NCI-H460 (cell line): ENCODE results near the gene FAM89A. TPM values are rescaled to one million over a fixed set of nuclear protein-coding genes. Genes with fewer than 3 reads are reported as not detected.

Experiments used
- DNase-seq: peaks from one replicate; pipeline ENCODE4 v3.0.0-alpha.2; 2016; ENCODE audit warnings: low read depth; ENCODE audit errors: extremely low read depth
- total RNA-seq: library from RNA; depleted of rRNA; stranded (reverse); fragments of >200 nt; shearing (Covaris generic); gene quantifications from 2 replicates; pipeline ENCODE4 v1.2.3, GENCODE V29; 2014; rRNA removed

FAM89A gene
- total RNA-seq, 1 experiment from 2014 or later: 36.6 TPM

DNA sequence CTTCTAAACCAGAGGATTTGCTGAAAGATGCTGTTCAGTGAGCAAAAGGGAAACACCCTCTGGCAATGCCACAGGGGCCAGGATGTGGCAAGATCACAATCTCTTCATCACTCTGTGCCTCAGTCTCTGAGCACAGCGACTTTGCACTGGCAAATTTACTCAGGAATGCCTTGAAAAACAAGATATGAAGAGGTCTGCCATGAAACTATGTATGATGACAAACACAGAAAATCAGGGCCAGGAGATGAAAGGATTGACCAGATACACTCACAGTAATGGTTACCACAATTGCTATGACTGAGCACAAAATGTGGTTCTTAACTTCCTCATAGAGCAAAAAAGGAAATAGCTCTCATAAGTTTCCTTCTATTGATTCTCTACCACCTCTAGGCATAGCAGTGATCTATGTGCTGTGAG is 67.2 kb downstream of the FAM89A start:
- DNase-seq: no peak

- no peak for DNase-seq
Measured at GRCh38 chr1:230971771-230972170, 68.3 kb downstream of the FAM89A start.

GRCh38 chr1:230970432-230970831 is 69.6 kb downstream of the FAM89A start:
- no peak for DNase-seq

Other genes starting within 250 kb of the FAM89A start
- gene C1orf198, start 171.7 kb downstream of the FAM89A start, total RNA-seq: 30.8 and 32.7 TPM in 2 replicates
- 24.1 and 28.2 TPM in 2 replicates for gene TTC13, start 61.4 kb downstream of the FAM89A start, total RNA-seq
- gene ARV1, start 61.2 kb downstream of the FAM89A start, total RNA-seq: 43.8 and 45.8 TPM in 2 replicates
- 0.07 and 0.12 TPM in 2 replicates for gene TRIM67, start 121.8 kb upstream of the FAM89A start, total RNA-seq
- 94.4 and 95.9 TPM in 2 replicates for gene GNPAT, start 201.0 kb upstream of the FAM89A start, total RNA-seq